CD14-positive monocyte (primary cell): ENCODE results near the gene CADM1. TPM values are rescaled to one million over a fixed set of nuclear protein-coding genes. Genes with fewer than 3 reads are reported as not detected.

Experiments
- DNase-seq, 3 donors: peaks; one replicate each; pipeline ENCODE4 v3.0.0-alpha.2; 2011 to 2022
- H2AFZ ChIP-seq: 2 replicates; pipeline ENCODE4 v1.6.0; 2012; ENCODE audit warnings: mild to moderate bottlenecking, low read depth, low read length, inconsistent platforms; ENCODE audit not compliant: insufficient read depth, poor library complexity, severe bottlenecking
- H3K27ac ChIP-seq, 2 donors: 1 replicate in 1 of 2; 2 replicates in 1 of 2; pipeline ENCODE4 v1.5.1; 2012 to 2013; ENCODE audit warnings: low read length in 2 of 2, control low read depth in 1 of 2, inconsistent platforms in 1 of 2, low read depth in 1 of 2, mild to moderate bottlenecking in 1 of 2
- H3K27me3 ChIP-seq, 2 donors: one replicate each; pipeline versions ENCODE4 v1.6.0 to v1.6.1; 2011 to 2013; ENCODE audit warnings: low read length in 2 of 2; ENCODE audit not compliant: control insufficient read depth in 2 of 2, insufficient read depth in 2 of 2
- H3K36me3 ChIP-seq, 2 donors: replicated peaks in 1 of 2; 1 replicate in 1 of 2; 2 replicates in 1 of 2; pipeline versions ENCODE4 v1.5.1 to v1.6.1; 2012 to 2013; ENCODE audit warnings: low read length in 2 of 2, control low read depth in 1 of 2, inconsistent platforms in 1 of 2, mild to moderate bottlenecking in 1 of 2; ENCODE audit not compliant: insufficient read depth in 2 of 2, control insufficient read depth in 1 of 2
- H3K4me1 ChIP-seq, 2 donors: 1 replicate in 1 of 2; 2 replicates in 1 of 2; pipeline versions ENCODE4 v1.5.1 to v1.6.1; 2012 to 2013; ENCODE audit warnings: low read length in 2 of 2, control low read depth in 1 of 2, inconsistent platforms in 1 of 2, mild to moderate bottlenecking in 1 of 2, moderate library complexity in 1 of 2; ENCODE audit not compliant: insufficient read depth in 2 of 2, control insufficient read depth in 1 of 2
- H3K4me2 ChIP-seq: replicated peaks from 2 replicates; pipeline ENCODE3; 2012; ENCODE audit warnings: low read length, moderate library complexity, mild to moderate bottlenecking; ENCODE audit not compliant: poor library complexity, severe bottlenecking; ENCODE audit errors: extremely low read depth
- H3K4me3 ChIP-seq, 3 experiments: fragments of 200-600 bp in 1 of 3; sonication (generic) in 1 of 3; replicated peaks in 1 of 3; 1 replicate in 2 of 3; 2 replicates in 1 of 3; pipeline ENCODE4 v1.5.1; 2011 to 2013; ENCODE audit warnings: low read length in 3 of 3, mild to moderate bottlenecking in 3 of 3, control low read depth in 2 of 3, low read depth in 2 of 3, inconsistent platforms in 1 of 3, moderate library complexity in 1 of 3
- H3K79me2 ChIP-seq: 2 replicates; pipeline ENCODE4 v1.6.0; 2012; ENCODE audit warnings: mild to moderate bottlenecking, control low read depth, inconsistent platforms, low read length, moderate library complexity; ENCODE audit not compliant: insufficient read depth
- H3K9ac ChIP-seq: 2 replicates; pipeline ENCODE4 v1.6.0; 2017; ENCODE audit warnings: low read length, mild to moderate bottlenecking; ENCODE audit not compliant: insufficient read depth, poor library complexity, severe bottlenecking
- H3K9me3 ChIP-seq, 2 donors: replicated peaks in 1 of 2; 1 replicate in 1 of 2; 2 replicates in 1 of 2; pipeline versions ENCODE4 v1.5.1 to v1.6.1; 2012 to 2013; ENCODE audit warnings: low read length in 2 of 2, control low read depth in 1 of 2; ENCODE audit not compliant: control insufficient read depth in 1 of 2, insufficient read depth in 1 of 2
- H4K20me1 ChIP-seq: 2 replicates; pipeline ENCODE4 v1.6.0; 2012; ENCODE audit warnings: mild to moderate bottlenecking, low read length, control low read depth, moderate library complexity; ENCODE audit not compliant: insufficient read depth
- H3K27ac Mint-ChIP-seq, 7 donors: one replicate each; pipeline ENCODE4 v1.8.0; 2020; ENCODE audit warnings: mild to moderate bottlenecking in 7 of 7, mixed read lengths in 7 of 7, moderate library complexity in 6 of 7, inconsistent platforms in 2 of 7
- H3K27me3 Mint-ChIP-seq, 3 donors: one replicate each; pipeline ENCODE4 v1.8.0; 2021 to 2022; ENCODE audit warnings: low read depth in 3 of 3, mild to moderate bottlenecking in 3 of 3, mixed read lengths in 3 of 3, moderate library complexity in 3 of 3, inconsistent platforms in 1 of 3
- H3K36me3 Mint-ChIP-seq, 2 donors: one replicate each; pipeline ENCODE4 v1.8.0; 2020; ENCODE audit warnings: mixed read lengths in 2 of 2, inconsistent platforms in 1 of 2, mild to moderate bottlenecking in 1 of 2
- H3K4me1 Mint-ChIP-seq: one replicate; pipeline ENCODE4 v1.8.0; 2020; ENCODE audit warnings: mild to moderate bottlenecking, mixed read lengths
- H3K4me3 Mint-ChIP-seq, 2 donors: one replicate each; pipeline ENCODE4 v1.8.0; 2020; ENCODE audit warnings: mild to moderate bottlenecking in 2 of 2, mixed read lengths in 2 of 2, moderate library complexity in 1 of 2
- H3K9me3 Mint-ChIP-seq, 7 donors: one replicate each; pipeline ENCODE4 v1.8.0; 2020 to 2022; ENCODE audit warnings: mixed read lengths in 7 of 7, mild to moderate bottlenecking in 6 of 7, moderate library complexity in 6 of 7, inconsistent platforms in 2 of 7
- whole genome bisulfite sequencing: methylation state at CpG from one replicate; pipeline ENCODE4 v1.1.5; 2013; ENCODE audit warnings: missing lambda C conversion rate; ENCODE audit not compliant: insufficient coverage; 5-methylcytosine and 5-hydroxymethylcytosine counted together
- intact Hi-C, 2 donors: fragments of 100-400 bp; cut with micrococcal nuclease; formaldehyde crosslinking; loops; one replicate each; pipeline versions ENCODE4 v1.15.0 to v1.15.1; 2023
- polyA plus RNA-seq, 3 donors: library from polyadenylated mRNA; depleted of rRNA in 1 of 3; unstranded in 2 of 3; stranded (reverse) in 1 of 3; fragments of 300-500 nt in 2 of 3; fragments of >200 nt in 1 of 3; fragmentation: Illumina TruSeq in 2 of 3; gene quantifications; 1 replicate in 2 of 3; 2 replicates in 1 of 3; pipeline ENCODE4 v1.2.3, GENCODE V29; 2012 to 2021
- TF ChIP-seq, protein P1 (sequence below): fragments of 200-600 bp; IDR thresholded peaks from one replicate; pipeline ENCODE4 v1.8.0; 2022; ENCODE audit warnings: antibody characterized with exemption, mild to moderate bottlenecking

CADM1 gene
- polyA plus RNA-seq, 3 donors, result not detected

DNA sequence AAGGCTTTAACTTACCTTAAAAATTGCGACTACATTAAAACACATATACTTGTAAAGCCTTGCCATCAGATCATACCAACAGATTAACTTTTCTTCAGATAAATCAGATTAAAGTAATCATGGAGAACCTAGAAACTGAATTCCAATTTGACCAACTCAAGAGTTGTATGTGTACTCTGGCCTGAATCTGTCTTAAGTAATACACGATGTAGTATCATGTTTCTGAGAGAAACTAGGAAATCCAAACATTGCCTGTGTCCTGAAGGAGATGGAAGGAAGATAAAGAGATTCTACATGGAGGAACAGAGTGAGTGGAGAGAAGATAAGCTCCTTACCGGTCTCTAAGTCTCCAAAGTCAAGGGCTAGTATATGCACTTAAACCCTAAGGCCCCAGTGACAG, 162.1 kb downstream of the CADM1 start:
- Histone ChIP-seq H3K36me3 (no peaks in the 10 kb centered on the region), H3K27me3 (no peaks in the 10 kb centered on the region), H4K20me1 (no peaks in the 10 kb centered on the region), H3K79me2 (no peaks in the 10 kb centered on the region), H3K4me2 (no peak overlapping the region), H3K9ac (no peak overlapping the region), H3K4me3 (no peak overlapping the region), H3K9me3 (no peaks in the 10 kb centered on the region), H3K4me1 (no peaks in the 10 kb centered on the region), H2AFZ (no peak overlapping the region), H3K27ac (no peak overlapping the region)
- no peaks in the 10 kb centered on the region for H3K9me3 Mint-ChIP-seq
- H3K27me3 Mint-ChIP-seq, result peaks cover 0 to 9% (median 5%) of the 10 kb centered on the region in 3 donors
- intact Hi-C loops, result no loop called here
- H3K36me3 Mint-ChIP-seq, result no peaks in the 10 kb centered on the region
- no peak overlapping the region for H3K27ac Mint-ChIP-seq
- no peaks in the 10 kb centered on the region for H3K4me1 Mint-ChIP-seq
- no peak for DNase-seq
- H3K4me3 Mint-ChIP-seq, result no peak overlapping the region
- TF ChIP-seq, protein P1, sequence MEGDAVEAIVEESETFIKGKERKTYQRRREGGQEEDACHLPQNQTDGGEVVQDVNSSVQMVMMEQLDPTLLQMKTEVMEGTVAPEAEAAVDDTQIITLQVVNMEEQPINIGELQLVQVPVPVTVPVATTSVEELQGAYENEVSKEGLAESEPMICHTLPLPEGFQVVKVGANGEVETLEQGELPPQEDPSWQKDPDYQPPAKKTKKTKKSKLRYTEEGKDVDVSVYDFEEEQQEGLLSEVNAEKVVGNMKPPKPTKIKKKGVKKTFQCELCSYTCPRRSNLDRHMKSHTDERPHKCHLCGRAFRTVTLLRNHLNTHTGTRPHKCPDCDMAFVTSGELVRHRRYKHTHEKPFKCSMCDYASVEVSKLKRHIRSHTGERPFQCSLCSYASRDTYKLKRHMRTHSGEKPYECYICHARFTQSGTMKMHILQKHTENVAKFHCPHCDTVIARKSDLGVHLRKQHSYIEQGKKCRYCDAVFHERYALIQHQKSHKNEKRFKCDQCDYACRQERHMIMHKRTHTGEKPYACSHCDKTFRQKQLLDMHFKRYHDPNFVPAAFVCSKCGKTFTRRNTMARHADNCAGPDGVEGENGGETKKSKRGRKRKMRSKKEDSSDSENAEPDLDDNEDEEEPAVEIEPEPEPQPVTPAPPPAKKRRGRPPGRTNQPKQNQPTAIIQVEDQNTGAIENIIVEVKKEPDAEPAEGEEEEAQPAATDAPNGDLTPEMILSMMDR, result no peak
- WGBS, result 89% methylated on average over 1 of the region's 3 CpGs

DNA sequence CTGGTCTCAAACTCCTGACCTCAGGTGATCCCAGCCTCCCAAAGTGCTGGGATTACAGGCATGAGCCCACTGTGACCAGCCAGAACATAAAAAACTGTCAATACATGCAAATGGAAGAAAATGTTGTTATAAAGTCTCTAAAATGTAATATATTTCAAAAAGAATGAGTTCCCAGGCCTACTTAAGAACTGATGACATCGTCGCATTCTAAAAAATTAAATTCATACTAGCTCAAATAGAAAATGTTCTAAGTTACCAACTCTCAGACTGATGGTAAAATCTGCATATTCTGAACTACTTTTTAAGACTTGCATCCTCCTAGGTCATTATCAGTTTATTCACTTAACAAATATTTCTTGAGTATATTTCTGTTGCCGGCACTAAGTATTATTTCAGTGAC, 163.3 kb downstream of the CADM1 start:
- Mint-ChIP-seq H3K27me3 (peaks cover 0 to 5% (median 3%) of the 10 kb centered on the region in 3 donors), H3K27ac (no peak overlapping the region), H3K4me3 (no peak overlapping the region), H3K4me1 (no peaks in the 10 kb centered on the region), H3K9me3 (no peaks in the 10 kb centered on the region), H3K36me3 (no peaks in the 10 kb centered on the region)
- H3K27ac ChIP-seq, result no peak overlapping the region
- H3K36me3 ChIP-seq, result no peaks in the 10 kb centered on the region
- H3K27me3 ChIP-seq, result peaks cover 0 to 3% of the 10 kb centered on the region in 2 donors
- H3K4me3 ChIP-seq, result no peak overlapping the region
- H3K9ac ChIP-seq, result no peak overlapping the region
- H3K79me2 ChIP-seq, result no peaks in the 10 kb centered on the region
- H4K20me1 ChIP-seq, result no peaks in the 10 kb centered on the region
- H3K4me1 ChIP-seq, result no peaks in the 10 kb centered on the region
- H2AFZ ChIP-seq, result no peak overlapping the region
- WGBS, result no CpG with 5 or more reads among the region's 3 CpGs
- no peaks in the 10 kb centered on the region for H3K9me3 ChIP-seq
- H3K4me2 ChIP-seq, result no peak overlapping the region
- intact Hi-C loops, result no loop called here
- TF ChIP-seq, protein P1, result no peak
- DNase-seq, result no peak
